GM11168 (cell line): ENCODE data around the gene MAN1A2.

Experiments used
- in situ Hi-C: fragments of 300-500 bp; cut with MboI; formaldehyde crosslinking; loops from one replicate; pipeline ENCODE4 v1.12.0; 2022; ENCODE audit warnings: low sequenced_read_pairs; ENCODE audit not compliant: unreplicated experiment

Gene MAN1A2

GRCh38 chr1:117359561-117360289 lies 7.5 kb upstream of the MAN1A2 start:
- in situ Hi-C loops: no loop called here

GRCh38 chr1:117362986-117363385 lies 4.3 kb upstream of the MAN1A2 start:
- in situ Hi-C loops: no loop called here

- in situ Hi-C loops: no loop called here
These were observed 3.6 kb upstream of the MAN1A2 start for GRCh38 chr1:117363571-117364048.

- in situ Hi-C loops: no loop called here
These were observed 3.0 kb upstream of the MAN1A2 start for GRCh38 chr1:117364240-117364639.

- in situ Hi-C loops: no loop called here
These were observed 1.7 kb upstream of the MAN1A2 start for GRCh38 chr1:117365350-117366176.

- in situ Hi-C loops: no loop called here
These were observed 838 bp upstream of the MAN1A2 start for GRCh38 chr1:117366177-117367045.

- in situ Hi-C loops: no loop called here
These were observed 1.2 kb downstream of the MAN1A2 start for GRCh38 chr1:117368116-117369108.

- in situ Hi-C loops: no loop called here
These were observed 2.8 kb downstream of the MAN1A2 start for GRCh38 chr1:117370071-117370470.

GRCh38 chr1:117370509-117370908 lies 3.3 kb downstream of the MAN1A2 start:
- in situ Hi-C loops: no loop called here

- in situ Hi-C loops: no loop called here
These were observed 4.3 kb downstream of the MAN1A2 start for GRCh38 chr1:117371441-117372151.

- in situ Hi-C loops: no loop called here
These were observed 5.7 kb downstream of the MAN1A2 start for GRCh38 chr1:117372863-117373412.

- in situ Hi-C loops: no loop called here
These were observed 6.7 kb downstream of the MAN1A2 start for GRCh38 chr1:117373932-117374331.

GRCh38 chr1:117375327-117375726 lies 8.1 kb downstream of the MAN1A2 start:
- in situ Hi-C loops: no loop called here

GRCh38 chr1:117387060-117387633 lies 19.9 kb downstream of the MAN1A2 start:
- in situ Hi-C loops: no loop called here

- in situ Hi-C loops: no loop called here
These were observed 21.1 kb downstream of the MAN1A2 start for GRCh38 chr1:117388328-117388727.

GRCh38 chr1:117389284-117389683 lies 22.0 kb downstream of the MAN1A2 start:
- in situ Hi-C loops: no loop called here

- in situ Hi-C loops: no loop called here
These were observed 22.5 kb downstream of the MAN1A2 start for GRCh38 chr1:117389779-117390178.

GRCh38 chr1:117392771-117393170 lies 25.5 kb downstream of the MAN1A2 start:
- in situ Hi-C loops: no loop called here
